OCI-LY3 (cell line): ENCODE measurements around the gene SYDE1.
"Not testable (repeated sequence)": the region's sequence is repeated elsewhere in the genome, so short reads cannot be mapped to it uniquely, and the experiment has no call there.

Experiments used
- H2AFZ ChIP-seq: fragments of 200-600, 300-600 bp; shearing (Covaris generic); 2 replicates; pipeline ENCODE4 v1.6.0; 2014; ENCODE audit warnings: antibody characterized with exemption, low read depth, low read length
- H3K27ac ChIP-seq: fragments of 200-600, 300-600 bp; sonication (generic); 2 replicates; pipeline ENCODE4 v1.5.1; 2014; ENCODE audit warnings: mild to moderate bottlenecking, low read length, moderate library complexity, mixed read lengths
- H3K27me3 ChIP-seq: fragments of 200-600, 300-600 bp; sonication (generic); 2 replicates; pipeline ENCODE4 v1.6.1; 2014; ENCODE audit warnings: low read depth, low read length, mixed read lengths
- H3K36me3 ChIP-seq: fragments of 200-600, 300-600 bp; sonication (generic); replicated peaks from 2 replicates; pipeline ENCODE3; 2014; ENCODE audit warnings: low read depth, low read length, mixed read lengths
- H3K4me1 ChIP-seq: fragments of 300-600, 200-600 bp; sonication (generic); 2 replicates; pipeline ENCODE4 v1.6.1; 2014; ENCODE audit warnings: low read length, mixed read lengths
- H3K4me2 ChIP-seq: fragments of 200-600, 300-600 bp; sonication (generic); 2 replicates; pipeline ENCODE4 v1.6.1; 2014; ENCODE audit warnings: low read length, mixed read lengths
- H3K4me3 ChIP-seq: fragments of 300-600, 200-600 bp; sonication (generic); 2 replicates; pipeline ENCODE4 v1.5.1; 2014; ENCODE audit warnings: antibody characterized with exemption, mild to moderate bottlenecking, low read length, moderate library complexity
- H3K79me2 ChIP-seq: fragments of 300-600, 200-600 bp; shearing (Covaris generic); 2 replicates; pipeline ENCODE4 v1.6.1; 2014; ENCODE audit warnings: mild to moderate bottlenecking, low read length, mixed read lengths
- H3K9ac ChIP-seq: fragments of 300-600, 200-600 bp; shearing (Covaris generic); 2 replicates; pipeline ENCODE4 v1.6.0; 2014; ENCODE audit warnings: mild to moderate bottlenecking, low read length, moderate library complexity
- H3K9me3 ChIP-seq: fragments of 200-600, 300-600 bp; shearing (Covaris generic); 2 replicates; pipeline ENCODE4 v1.6.1; 2014; ENCODE audit warnings: low read length, mixed read lengths; ENCODE audit not compliant: insufficient read depth
- H4K20me1 ChIP-seq: fragments of 200-600, 300-600 bp; sonication (generic); 2 replicates; pipeline ENCODE4 v1.6.1; 2016; ENCODE audit warnings: low read length, mixed read lengths; ENCODE audit not compliant: insufficient read depth
- EZH2phosphoT487 ChIP-seq: fragments of 200-600 bp; shearing (Covaris generic); IDR thresholded peaks from 2 replicates; pipeline ENCODE4 v1.6.1; 2018; ENCODE audit warnings: antibody characterized with exemption, mixed run types, low read depth
- TF ChIP-seq, protein P1 (sequence below): fragments of 200-600, 300-600 bp; sonication (generic); IDR thresholded peaks from 2 replicates; pipeline ENCODE4 v1.5.1; 2014; ENCODE audit warnings: antibody characterized with exemption, low read length, low read depth

SYDE1 gene

GRCh38 chr19:15107061-15108010, at the start of gene SYDE1:
Gene SYDE1, plus strand, starts transcription at chr19:15107401. Its CDS starts 33 bp downstream, at chr19:15107434.
- Histone ChIP-seq H3K27ac (no peak within 1 kb of the TSS), H3K9me3 (no peaks in the 10 kb centered on the region), H4K20me1 (no peaks in the 10 kb centered on the region), H2AFZ (peak within 1 kb of the TSS; percentile 23; the same call in 1 of the 2 replicates), H3K4me3 (no peak within 1 kb of the TSS), H3K4me2 (no peak within 1 kb of the TSS), H3K9ac (no peak within 1 kb of the TSS), H3K79me2 (no peaks in the 10 kb centered on the region), H3K36me3 (no peaks in the 10 kb centered on the region), H3K27me3 (no peaks in the 10 kb centered on the region), H3K4me1 (no peaks in the 10 kb centered on the region)
- TF ChIP-seq, protein P1, sequence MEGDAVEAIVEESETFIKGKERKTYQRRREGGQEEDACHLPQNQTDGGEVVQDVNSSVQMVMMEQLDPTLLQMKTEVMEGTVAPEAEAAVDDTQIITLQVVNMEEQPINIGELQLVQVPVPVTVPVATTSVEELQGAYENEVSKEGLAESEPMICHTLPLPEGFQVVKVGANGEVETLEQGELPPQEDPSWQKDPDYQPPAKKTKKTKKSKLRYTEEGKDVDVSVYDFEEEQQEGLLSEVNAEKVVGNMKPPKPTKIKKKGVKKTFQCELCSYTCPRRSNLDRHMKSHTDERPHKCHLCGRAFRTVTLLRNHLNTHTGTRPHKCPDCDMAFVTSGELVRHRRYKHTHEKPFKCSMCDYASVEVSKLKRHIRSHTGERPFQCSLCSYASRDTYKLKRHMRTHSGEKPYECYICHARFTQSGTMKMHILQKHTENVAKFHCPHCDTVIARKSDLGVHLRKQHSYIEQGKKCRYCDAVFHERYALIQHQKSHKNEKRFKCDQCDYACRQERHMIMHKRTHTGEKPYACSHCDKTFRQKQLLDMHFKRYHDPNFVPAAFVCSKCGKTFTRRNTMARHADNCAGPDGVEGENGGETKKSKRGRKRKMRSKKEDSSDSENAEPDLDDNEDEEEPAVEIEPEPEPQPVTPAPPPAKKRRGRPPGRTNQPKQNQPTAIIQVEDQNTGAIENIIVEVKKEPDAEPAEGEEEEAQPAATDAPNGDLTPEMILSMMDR: no peak
- TF ChIP-seq EZH2phosphoT487: no peak

DNA sequence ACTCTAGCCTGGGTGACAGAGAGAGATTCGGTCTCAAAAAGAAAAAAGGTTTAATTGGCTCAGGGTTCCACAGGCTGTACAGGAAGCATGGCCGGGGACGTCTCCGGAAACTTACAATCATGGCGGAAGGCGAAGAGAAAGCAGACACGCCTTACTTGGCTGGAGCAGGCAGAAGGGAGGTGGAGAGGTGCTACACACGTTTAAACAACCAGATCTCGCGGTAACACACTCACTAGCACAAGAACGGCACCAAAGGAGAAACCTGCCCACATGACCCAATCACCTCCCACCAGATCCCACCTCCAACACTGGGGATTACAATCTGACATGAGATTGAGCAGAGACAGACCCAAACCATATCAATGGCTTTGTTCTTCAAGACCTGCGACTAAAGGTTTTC, 45.2 kb upstream of the SYDE1 start:
- Histone ChIP-seq H2AFZ (no peak overlapping the region), H3K27ac (no peak overlapping the region), H3K27me3 (peaks cover 24% of the 10 kb centered on the region), H3K4me1 (no peaks in the 10 kb centered on the region), H3K79me2 (no peaks in the 10 kb centered on the region), H3K36me3 (no peaks in the 10 kb centered on the region), H3K9me3 (no peaks in the 10 kb centered on the region), H3K4me3 (no peak overlapping the region), H3K4me2 (no peak overlapping the region), H4K20me1 (no peaks in the 10 kb centered on the region), H3K9ac (no peak overlapping the region)
- TF ChIP-seq EZH2phosphoT487: no peak
- TF ChIP-seq, protein P1: no peak

DNA sequence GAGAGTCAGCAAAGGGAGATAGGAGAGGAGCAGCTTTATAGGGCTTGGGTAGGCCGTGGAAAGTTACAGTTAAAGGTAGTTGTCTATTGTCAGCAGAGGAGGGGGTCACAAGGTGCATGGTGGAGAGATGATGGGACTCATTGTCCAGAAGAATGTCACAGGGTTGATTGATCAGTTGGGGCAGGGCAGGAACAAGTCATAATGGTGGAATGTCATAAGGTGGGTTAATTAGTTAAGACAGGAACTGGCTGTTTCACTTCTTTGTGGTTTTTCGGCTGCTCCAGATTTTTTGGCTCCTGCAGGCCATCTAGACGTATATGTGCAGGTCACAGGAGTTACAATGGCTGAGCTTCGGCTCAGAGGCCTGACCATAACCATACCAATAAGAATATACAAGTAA, 36.8 kb upstream of the SYDE1 start:
- H3K27ac ChIP-seq, H4K20me1 ChIP-seq, H2AFZ ChIP-seq, H3K4me1 ChIP-seq, H3K9ac ChIP-seq, H3K4me2 ChIP-seq, H3K4me3 ChIP-seq, H3K27me3 ChIP-seq, H3K9me3 ChIP-seq, H3K79me2 ChIP-seq, H3K36me3 ChIP-seq: not testable (repeated sequence)

DNA sequence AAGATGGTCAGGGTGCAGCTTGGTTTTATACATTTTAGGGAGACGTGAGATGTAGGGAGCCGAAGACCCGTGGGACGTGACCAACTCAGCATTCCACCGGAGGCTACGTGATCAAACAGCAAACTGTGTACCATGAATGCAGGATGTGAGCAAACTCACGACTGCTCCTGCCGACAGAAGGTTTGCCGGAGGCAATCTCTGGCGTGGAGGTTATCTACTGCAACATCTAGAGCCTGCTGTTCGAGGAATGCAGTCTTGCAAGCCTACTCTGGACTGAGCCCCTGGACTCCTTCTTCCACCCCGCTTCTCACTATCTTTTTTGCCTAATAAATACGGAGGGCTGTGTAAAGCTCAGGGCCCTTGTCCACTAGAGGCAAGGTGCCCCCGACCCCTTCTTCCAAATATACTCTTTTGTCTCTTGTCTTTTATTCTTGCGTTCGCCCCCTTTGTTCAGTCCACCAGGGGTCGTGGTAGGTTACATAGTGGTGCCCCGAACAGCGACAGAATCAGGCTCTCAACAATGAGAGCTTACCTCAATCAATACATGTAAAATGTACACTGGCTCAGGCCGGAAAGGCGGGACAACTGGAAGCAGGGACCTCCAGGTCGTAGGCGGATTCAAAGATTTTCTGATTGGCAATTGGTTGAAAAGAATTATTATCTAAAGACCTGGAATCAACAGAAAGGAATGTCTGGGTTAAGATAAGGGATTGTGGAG, 34.1 kb upstream of the SYDE1 start:
- Histone ChIP-seq H3K36me3 (no peaks in the 10 kb centered on the region), H3K79me2 (no peaks in the 10 kb centered on the region), H3K4me1 (no peaks in the 10 kb centered on the region), H3K4me2 (no peak overlapping the region), H3K9ac (no peak overlapping the region), H4K20me1 (no peaks in the 10 kb centered on the region), H3K4me3 (no peak overlapping the region), H3K27ac (no peak overlapping the region), H3K9me3 (no peaks in the 10 kb centered on the region), H3K27me3 (peaks cover 2% of the 10 kb centered on the region; the same call in 1 of the 2 replicates), H2AFZ (no peak overlapping the region)
- TF ChIP-seq, protein P1: no peak
- no peak for TF ChIP-seq EZH2phosphoT487
